Common myeloid progenitor, CD34-positive (primary cell): Measurements from ENCODE around the gene MT1E.

Experiments
- CTCF ChIA-PET: fragments of 350-600 bp; sonication (Branson Sonifier 250); formaldehyde crosslinking; loops from one replicate; lab custom pipeline; 2021; ENCODE audit warnings: antibody characterized with exemption; lab: Charles Lee
- POLR2A ChIA-PET: fragments of 350-600 bp; sonication (Branson Sonifier 250); formaldehyde crosslinking; loops from one replicate; lab custom pipeline; 2021; ENCODE audit warnings: antibody characterized with exemption; lab: Charles Lee
- DNase-seq, 3 donors: peaks; one replicate each; pipeline versions ENCODE4 v3.0.0 to v3.0.0-alpha.2; 2013
- H3K27ac ChIP-seq, 2 experiments: 1 replicate in 1 of 2; 2 replicates in 1 of 2; pipeline ENCODE4 v1.7.0; 2013; ENCODE audit warnings: inconsistent platforms in 2 of 2, low read length in 2 of 2, mild to moderate bottlenecking in 2 of 2, low read depth in 1 of 2, moderate library complexity in 1 of 2; ENCODE audit not compliant: severe bottlenecking in 2 of 2, insufficient read depth in 1 of 2, poor library complexity in 1 of 2
- H3K27me3 ChIP-seq, 5 experiments: replicated peaks in 2 of 5; 1 replicate in 3 of 5; 2 replicates in 2 of 5; pipeline versions ENCODE4 v1.6.1 to v1.7.0; 2013; ENCODE audit warnings: low read length in 4 of 5, mild to moderate bottlenecking in 2 of 5, moderate library complexity in 2 of 5, inconsistent platforms in 1 of 5; ENCODE audit not compliant: insufficient read depth in 5 of 5, control insufficient read depth in 4 of 5
- H3K36me3 ChIP-seq, 4 experiments: 1 replicate in 2 of 4; 2 replicates in 2 of 4; pipeline versions ENCODE4 v1.6.1 to v1.7.0; 2013; ENCODE audit warnings: low read length in 3 of 4, control low read depth in 1 of 4, mild to moderate bottlenecking in 1 of 4; ENCODE audit not compliant: control insufficient read depth in 4 of 4, insufficient read depth in 4 of 4
- H3K4me1 ChIP-seq, 4 experiments: 1 replicate in 3 of 4; 2 replicates in 1 of 4; pipeline versions ENCODE4 v1.6.1 to v1.7.1; 2013; ENCODE audit warnings: low read length in 3 of 4, mild to moderate bottlenecking in 3 of 4, control low read depth in 1 of 4, inconsistent platforms in 1 of 4, moderate library complexity in 1 of 4; ENCODE audit not compliant: control insufficient read depth in 4 of 4, insufficient read depth in 4 of 4; ENCODE audit errors: control extremely low read depth in 1 of 4
- H3K4me3 ChIP-seq, 7 experiments: 1 replicate in 4 of 7; 2 replicates in 3 of 7; pipeline versions ENCODE4 v1.5.1 to v1.7.0; 2013; ENCODE audit warnings: mild to moderate bottlenecking in 7 of 7, low read length in 6 of 7, moderate library complexity in 6 of 7, inconsistent platforms in 2 of 7, low read depth in 2 of 7, control low read depth in 1 of 7; ENCODE audit not compliant: insufficient read depth in 4 of 7, control insufficient read depth in 1 of 7; ENCODE audit errors: extremely low read depth in 1 of 7
- H3K9me3 ChIP-seq, 5 experiments: 1 replicate in 4 of 5; 2 replicates in 1 of 5; pipeline versions ENCODE4 v1.6.1 to v1.7.1; 2013; ENCODE audit warnings: low read length in 4 of 5, mild to moderate bottlenecking in 2 of 5, inconsistent platforms in 1 of 5, low read depth in 1 of 5, moderate library complexity in 1 of 5; ENCODE audit not compliant: control insufficient read depth in 4 of 5, insufficient read depth in 2 of 5; ENCODE audit errors: control extremely low read depth in 1 of 5
- WGBS: methylation state at CpG from one replicate; pipeline ENCODE4 v1.1.5; 2013; ENCODE audit not compliant: insufficient coverage; 5-methylcytosine and 5-hydroxymethylcytosine counted together

Gene MT1E

GRCh38 chr16:56649820-56650219 is 24.2 kb downstream of the MT1E start:
- ChIA-PET CTCF (no interaction called here), POLR2A (no interaction called here)
- H3K27me3 ChIP-seq: peaks cover 14 to 76% (median 40%) of the 10 kb centered on the region in 5 experiments
- no peak overlapping the region for H3K27ac ChIP-seq
- H3K36me3 ChIP-seq: no peaks in the 10 kb centered on the region
- H3K4me1 ChIP-seq: no peaks in the 10 kb centered on the region
- H3K4me3 ChIP-seq: no peak overlapping the region
- no CpG with 5 or more reads among the region's 3 CpGs for WGBS
- no peaks in the 10 kb centered on the region for H3K9me3 ChIP-seq
- no peak for DNase-seq

DNA sequence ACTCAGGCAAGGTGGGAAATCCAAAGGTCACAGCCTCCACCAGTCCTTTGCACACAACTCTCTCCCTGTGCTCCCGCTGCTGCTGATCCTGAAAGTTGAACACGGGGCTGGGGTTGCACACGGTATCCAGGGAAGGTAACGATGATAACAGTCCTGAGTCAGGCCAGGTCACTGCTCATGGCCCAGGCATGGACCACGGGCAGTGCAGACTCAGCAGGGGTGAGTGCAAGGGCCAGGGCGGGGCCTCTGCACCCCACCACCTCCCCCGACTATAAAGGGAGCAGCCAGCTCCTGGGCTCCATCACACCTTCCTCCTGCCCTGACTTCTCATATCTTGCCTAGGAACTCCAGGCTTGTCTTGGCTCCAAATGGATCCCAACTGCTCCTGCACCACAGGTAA is 26.0 kb downstream of the MT1E start, which contains the start of gene MT1B:
Gene MT1B, plus strand, starts transcription at position 301 of the 400 bp plus-strand sequence. Its CDS starts 68 bp downstream, at position 369.
- CTCF ChIA-PET: no interaction called here
- Histone ChIP-seq H3K4me1 (no peaks in the 10 kb centered on the region), H3K27me3 (peaks cover 0 to 60% (median 42%) of the 10 kb centered on the region in 5 experiments), H3K9me3 (no peaks in the 10 kb centered on the region), H3K4me3 (no peak within 1 kb of the TSS), H3K36me3 (no peaks in the 10 kb centered on the region), H3K27ac (no peak within 1 kb of the TSS)
- 80% methylated on average over 4 of the region's 7 CpGs for WGBS
- no peak for DNase-seq
- POLR2A ChIA-PET: no interaction called here

DNA sequence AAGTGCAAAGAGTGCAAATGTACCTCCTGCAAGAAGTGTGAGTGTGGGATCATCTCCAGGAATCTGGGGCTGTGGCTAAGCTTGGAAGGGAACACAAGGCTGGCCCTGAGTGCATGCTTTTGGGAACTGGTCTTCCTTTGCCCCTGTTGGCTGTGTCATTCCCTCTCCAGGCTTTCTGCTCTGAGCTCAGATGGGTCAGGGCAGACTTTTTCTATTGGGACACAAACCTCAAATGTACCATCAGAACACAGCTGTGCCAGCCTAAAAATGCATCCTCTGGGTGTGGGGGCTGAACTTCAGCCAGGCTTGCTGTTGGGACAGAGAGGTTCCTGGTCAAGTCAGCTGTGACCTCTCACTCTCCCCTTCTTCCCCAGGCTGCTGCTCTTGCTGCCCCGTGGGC is 27.0 kb downstream of the MT1E start:
- POLR2A ChIA-PET: no interaction called here
- Histone ChIP-seq H3K27me3 (peaks cover 0 to 52% (median 37%) of the 10 kb centered on the region in 5 experiments), H3K9me3 (no peaks in the 10 kb centered on the region), H3K4me1 (peaks cover 0 to 4% (median 4%) of the 10 kb centered on the region in 4 experiments), H3K27ac (no peak overlapping the region), H3K36me3 (no peaks in the 10 kb centered on the region), H3K4me3 (no peak overlapping the region)
- 67% methylated on average over 1 of the region's 1 CpG for WGBS
- DNase-seq: no peak
- CTCF ChIA-PET: interaction anchor here (0.9 to 1.4 kb wide), 3 partner anchors 8 to 18 kb away, joined by 3 to 4 read pairs (median 4); no protein-coding TSS in a partner anchor

DNA sequence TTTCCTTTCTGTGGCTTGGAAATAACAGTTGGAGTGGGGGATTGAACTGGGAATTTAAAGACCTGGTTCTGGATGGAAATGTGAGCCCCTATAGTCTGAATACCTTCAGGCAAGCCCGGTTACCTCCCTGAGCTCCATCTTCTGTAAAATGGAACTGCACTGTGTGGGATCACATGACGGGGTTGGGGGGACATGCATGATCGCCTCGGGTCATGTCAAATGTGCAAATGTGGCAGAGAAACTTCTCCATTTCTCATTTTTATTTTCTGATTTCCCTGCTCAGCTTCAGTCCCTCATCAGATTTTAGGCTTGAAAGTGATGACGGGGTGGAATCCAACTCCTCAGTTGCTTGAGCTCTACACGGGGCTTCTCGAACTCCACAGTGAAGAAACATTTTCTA is 27.6 kb downstream of the MT1E start:
- 83% methylated on average over 2 of the region's 7 CpGs for WGBS
- Histone ChIP-seq H3K27me3 (peaks cover 0 to 48% (median 35%) of the 10 kb centered on the region in 5 experiments), H3K36me3 (no peaks in the 10 kb centered on the region), H3K4me1 (peaks cover 0 to 11% (median 9%) of the 10 kb centered on the region in 4 experiments), H3K9me3 (no peaks in the 10 kb centered on the region), H3K27ac (no peak overlapping the region), H3K4me3 (no peak overlapping the region)
- CTCF ChIA-PET: interaction anchor here (0.9 to 1.4 kb wide), 3 partner anchors 9 to 17 kb away, joined by 3 to 4 read pairs (median 4); no protein-coding TSS in a partner anchor
- POLR2A ChIA-PET: interaction anchor here (0.6 kb wide), 1 partner anchor 15 kb away, joined by 4 read pairs; the partner anchor contains the start of gene MT1A
- DNase-seq: no peak

GRCh38 chr16:56657555-56658326 is 32.2 kb downstream of the MT1E start, which contains the start of gene MT1F:
Gene MT1F (plus strand): TSS chr16:56657959. CDS start chr16:56658059, 100 bp downstream.
- CTCF ChIA-PET: interaction anchor here (0.9 to 1.6 kb wide), 2 partner anchors 12 to 45 kb away, joined by 4 read pairs; no protein-coding TSS in a partner anchor
- peaks cover 0 to 19% (median 14%) of the 10 kb centered on the region in 4 experiments for H3K4me1 ChIP-seq
- H3K27ac ChIP-seq: no peak within 1 kb of the TSS
- H3K9me3 ChIP-seq: no peaks in the 10 kb centered on the region
- H3K4me3 ChIP-seq: peak within 1 kb of the TSS; percentile 34 to 89 (median 69)
- WGBS: under 1% methylated on average over 37 of the region's 46 CpGs
- peaks cover 2 to 66% (median 43%) of the 10 kb centered on the region in 5 experiments for H3K27me3 ChIP-seq
- POLR2A ChIA-PET: no interaction called here
- peak; percentile 55 to 67 (median 65) for DNase-seq
- no peaks in the 10 kb centered on the region for H3K36me3 ChIP-seq

- WGBS: 18% methylated on average over 5 of the region's 10 CpGs
- ChIA-PET POLR2A (no interaction called here), CTCF (interaction anchor here (1.6 kb wide), 1 partner anchor 12 kb away, joined by 4 read pairs; no protein-coding TSS in a partner anchor)
Observed at GRCh38 chr16:56658327-56658875, 32.8 kb downstream of the MT1E start.

More at GRCh38 chr16:56658327-56658875, 32.8 kb downstream of the MT1E start:
- no peak for DNase-seq
- H3K27me3 ChIP-seq: peaks cover 3 to 67% (median 43%) of the 10 kb centered on the region in 5 experiments
- H3K27ac ChIP-seq: no peak overlapping the region
- no peaks in the 10 kb centered on the region for H3K9me3 ChIP-seq
- H3K36me3 ChIP-seq: no peaks in the 10 kb centered on the region
- H3K4me3 ChIP-seq: peak overlapping the region in 6 of 7 experiments; percentile 2 to 89 (median 70)
- H3K4me1 ChIP-seq: peaks cover 0 to 24% (median 16%) of the 10 kb centered on the region in 4 experiments
